Measurements from ENCODE around the gene ETS1.
A peak's percentile ranks its signal among the peaks of the same experiment; 100 is the strongest.

Gene ETS1

DNA sequence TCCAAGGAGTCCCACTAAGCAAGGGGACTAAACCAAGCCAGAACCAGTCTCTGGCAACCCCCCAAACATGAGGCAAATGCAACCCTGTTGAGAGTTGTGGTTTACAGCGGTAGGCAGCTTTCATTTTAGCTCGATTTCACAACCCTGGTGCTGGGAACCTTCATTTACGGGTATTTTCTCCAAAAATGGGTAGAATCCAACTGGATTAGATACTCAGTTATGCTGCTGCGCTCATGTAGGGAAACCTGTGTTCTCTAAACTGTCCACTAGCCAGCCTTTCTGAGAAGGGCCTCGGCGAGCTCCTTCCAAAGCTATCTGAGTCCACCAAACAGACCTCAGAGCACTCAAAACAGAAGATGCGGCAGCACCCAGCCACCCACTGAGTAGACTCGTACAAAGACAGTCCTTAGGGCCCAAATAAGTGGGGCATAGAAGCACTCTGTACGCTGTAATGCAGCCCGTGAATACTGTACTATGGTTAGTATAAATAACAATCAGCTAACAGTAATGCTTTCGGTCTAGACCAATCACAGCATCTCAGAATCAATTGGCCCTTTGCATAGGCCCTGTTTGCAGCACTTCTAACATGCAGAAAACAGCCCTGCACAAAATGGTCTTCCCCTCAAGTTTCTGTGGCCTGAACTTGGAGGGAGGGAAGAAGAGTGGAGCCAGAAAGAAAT, 104.7 kb downstream of the ETS1 start:
- intact Hi-C loops (cut with DNase I): no loop called here
- DNase-seq: peak in 2 of 42 donors; percentile 13 to 38

DNA sequence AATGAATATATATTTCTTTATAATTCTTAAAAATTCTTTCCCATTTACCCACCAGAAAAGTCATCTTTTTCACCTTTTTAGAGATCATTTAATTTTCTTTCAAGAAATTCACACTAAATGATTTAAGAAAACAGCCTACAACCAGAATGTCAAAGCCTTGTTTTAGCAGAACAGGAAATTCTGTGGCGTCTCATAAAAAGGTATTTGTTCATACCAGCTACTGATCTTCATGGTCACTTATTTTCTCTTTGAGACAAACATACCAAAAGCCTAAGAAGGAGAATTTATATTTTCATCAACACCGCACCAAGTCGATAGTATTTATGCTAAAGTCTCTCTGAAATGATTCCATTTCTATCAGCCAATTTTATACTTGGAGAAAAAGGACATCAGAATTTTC, 105.3 kb downstream of the ETS1 start:
- intact Hi-C loops (cut with DNase I): no loop called here
- no peak for DNase-seq

DNA sequence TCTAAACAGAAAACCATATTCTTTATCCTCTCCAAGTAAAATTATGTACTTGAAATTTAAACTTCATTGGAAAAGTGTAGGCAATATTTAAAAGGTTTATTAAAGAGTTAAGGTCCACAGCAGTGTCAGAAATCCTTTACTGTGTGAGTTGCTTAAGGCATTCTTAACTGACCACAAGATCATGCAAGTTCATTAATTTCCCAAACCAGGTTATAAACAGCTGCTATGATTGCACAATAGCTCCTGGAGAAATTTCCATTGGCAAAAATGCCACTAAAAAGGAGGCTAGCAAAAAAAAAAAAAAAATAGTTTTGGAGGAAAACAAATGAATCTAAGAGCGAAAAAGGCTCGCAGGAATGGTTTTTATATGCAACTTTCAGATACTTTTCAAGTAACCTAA, 106.2 kb downstream of the ETS1 start:
- DNase-seq: no peak
- intact Hi-C loops (cut with DNase I): no loop called here

- no peak for DNase-seq
- intact Hi-C loops (cut with DNase I): no loop called here
These were observed 106.7 kb downstream of the ETS1 start for GRCh38 chr11:128480665-128481064.

DNA sequence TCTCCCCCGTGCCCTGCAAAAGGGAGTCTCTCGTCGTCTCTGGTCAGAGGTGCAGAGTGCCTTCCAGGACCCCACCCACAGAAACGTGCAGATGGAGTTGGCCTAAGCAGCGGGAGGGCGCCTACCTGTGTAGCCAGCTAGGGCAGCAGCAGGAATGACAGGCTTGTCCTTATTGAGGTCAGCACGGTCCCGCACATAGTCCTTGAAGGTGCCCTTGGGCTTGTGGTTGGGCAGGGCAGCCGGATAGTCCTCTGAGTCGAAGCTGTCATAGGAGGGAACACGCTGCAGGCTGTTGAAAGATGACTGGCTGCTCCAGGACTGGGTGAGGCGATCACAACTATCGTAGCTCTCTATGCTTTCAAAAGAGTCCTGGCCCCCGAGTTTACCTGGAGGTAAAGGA, 107.3 kb downstream of the ETS1 start:
- DNase-seq: no peak
- intact Hi-C loops (cut with DNase I): no loop called here

DNA sequence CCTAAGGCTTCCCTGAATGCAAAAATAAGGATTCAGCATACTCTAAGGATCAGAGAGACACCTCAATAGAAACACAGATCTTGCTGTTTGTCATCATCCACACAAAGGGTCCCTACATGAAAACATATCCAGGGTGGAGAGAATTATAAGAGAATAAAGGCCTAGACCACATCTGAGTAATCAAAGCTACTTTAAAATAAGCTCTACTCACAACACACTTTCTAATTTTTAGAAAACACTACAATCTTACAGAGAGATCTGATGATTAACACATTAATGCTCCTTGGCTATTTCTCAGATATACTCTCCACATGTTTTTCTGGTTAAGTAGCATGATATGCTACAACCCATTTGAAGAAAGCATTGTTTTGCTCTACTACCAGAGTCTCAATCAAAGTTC, 108.2 kb downstream of the ETS1 start:
- intact Hi-C loops (cut with DNase I): no loop called here
- DNase-seq: no peak

DNA sequence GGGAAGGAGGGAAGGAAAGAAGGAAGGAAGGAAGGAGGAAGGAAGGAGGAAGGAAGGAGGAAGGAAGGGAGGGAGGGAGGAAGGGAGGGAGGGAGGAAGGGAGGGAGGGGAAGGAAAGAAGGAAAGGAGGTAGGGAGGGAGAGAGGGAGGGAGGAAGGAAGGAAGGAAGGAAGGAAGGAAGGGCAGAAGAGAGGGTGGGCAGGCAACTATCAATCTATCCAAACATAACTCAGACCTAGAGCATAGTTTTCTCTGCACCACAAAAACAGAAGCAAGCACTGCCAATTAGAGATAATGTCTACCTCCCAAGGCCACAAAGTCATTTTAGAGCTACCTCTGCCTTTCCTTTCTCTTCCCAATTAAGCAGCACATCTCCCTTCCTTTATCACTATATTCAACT, 109.1 kb downstream of the ETS1 start:
- DNase-seq: no peak
- intact Hi-C loops (cut with DNase I): no loop called here

DNA sequence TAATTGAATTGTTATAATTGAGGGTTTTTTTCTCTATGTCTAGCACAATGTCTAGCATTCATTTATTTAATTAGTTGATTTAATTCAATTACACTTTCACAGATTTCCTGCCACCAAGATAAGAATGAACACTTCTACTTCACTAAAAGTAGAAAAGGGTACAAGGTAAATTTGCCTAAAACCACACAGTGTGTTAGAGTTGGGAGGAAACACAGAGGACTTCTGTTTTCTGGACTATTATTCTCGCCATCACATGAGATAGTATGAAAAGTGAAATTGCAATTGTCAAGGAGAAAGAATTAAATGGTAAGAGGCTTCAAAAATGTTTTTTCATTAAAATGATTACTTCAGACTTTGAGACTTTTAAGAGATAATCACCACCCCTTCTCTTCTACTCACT, 109.5 kb downstream of the ETS1 start:
- intact Hi-C loops (cut with DNase I): no loop called here
- DNase-seq: no peak

GRCh38 chr11:128477278-128477677, 110.1 kb downstream of the ETS1 start:
- no peak for DNase-seq
- intact Hi-C loops (cut with DNase I): no loop called here

DNA sequence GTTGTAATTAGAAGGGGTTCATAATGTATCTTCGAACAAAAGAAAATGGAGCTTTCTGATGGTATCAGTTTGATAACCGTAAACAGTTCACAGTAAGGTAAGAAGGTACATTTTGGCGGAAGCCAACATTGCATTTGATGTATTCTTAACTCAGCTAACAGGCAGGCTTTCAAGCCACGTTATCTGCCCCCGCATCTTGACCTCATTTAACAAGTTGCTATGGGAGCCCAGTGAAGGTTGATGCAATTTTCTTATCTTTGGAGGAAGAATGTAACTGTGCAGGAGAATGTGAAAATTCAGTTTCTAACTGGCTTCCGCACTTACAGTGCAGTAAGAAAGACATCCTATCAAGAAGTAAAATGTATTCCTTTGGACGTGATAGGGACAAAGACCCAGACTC, 110.6 kb downstream of the ETS1 start:
- intact Hi-C loops (cut with DNase I): no loop called here
- peak in 12 of 42 donors; percentile 31 to 77 (median 48) for DNase-seq

DNA sequence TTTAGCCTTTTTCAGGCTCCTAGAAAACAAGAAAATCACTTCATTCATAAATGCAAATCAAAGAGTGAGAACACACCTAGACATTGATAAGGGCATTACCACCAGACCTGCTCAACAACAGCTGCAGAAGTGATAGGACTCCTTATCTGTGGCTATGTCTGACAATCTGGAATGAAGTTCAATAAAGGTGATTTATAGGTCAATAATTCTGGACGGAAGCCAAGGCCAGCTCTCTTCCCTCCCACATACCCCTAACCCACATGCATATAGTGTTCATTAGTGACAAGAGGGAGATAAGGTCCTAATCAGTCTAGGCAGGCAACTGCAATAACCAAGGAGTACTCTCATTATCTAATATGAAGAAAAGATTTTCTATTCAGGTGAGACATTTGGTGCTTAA, 111.3 kb downstream of the ETS1 start:
- intact Hi-C loops (cut with DNase I): no loop called here
- no peak for DNase-seq

DNA sequence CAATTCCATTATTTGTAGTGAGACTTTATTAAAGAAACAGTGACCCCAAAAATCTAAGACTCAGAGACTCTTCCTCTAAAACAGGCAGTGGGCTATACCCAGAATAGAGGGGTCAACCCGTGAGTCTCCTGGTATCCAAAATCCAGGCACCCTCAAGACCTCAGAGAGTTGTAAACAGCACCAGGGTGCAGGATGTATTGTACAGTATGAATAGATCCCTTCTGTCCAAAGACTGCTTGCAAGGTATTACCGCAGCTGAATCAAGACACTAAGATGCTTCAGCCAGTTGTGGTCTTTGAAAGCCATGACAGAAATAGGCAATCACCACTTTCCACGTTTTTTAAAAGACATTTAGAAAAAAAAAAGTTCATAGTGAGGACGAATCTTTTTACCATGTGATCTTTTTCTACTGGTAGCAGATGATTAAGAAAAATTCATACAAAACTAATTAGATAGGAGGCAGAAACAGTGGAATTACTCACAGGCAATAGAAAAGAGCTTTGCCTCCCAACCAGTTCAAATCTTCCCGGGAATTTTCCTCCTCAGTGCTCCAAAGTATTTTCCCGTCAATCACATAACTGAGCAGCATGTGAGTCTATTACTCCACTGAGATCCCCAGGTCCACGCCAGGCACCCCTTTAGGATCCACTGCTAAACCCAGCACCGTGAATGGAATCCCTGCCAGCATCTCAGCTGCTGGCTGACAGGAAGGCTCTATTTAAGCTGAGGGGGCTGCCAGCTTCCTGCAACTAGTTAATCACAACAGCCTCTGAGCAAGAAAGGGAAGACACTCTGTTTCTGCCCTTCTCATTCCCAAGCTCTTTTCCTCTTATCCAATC, 113.1 kb downstream of the ETS1 start:
- DNase-seq: no peak
- intact Hi-C loops (cut with DNase I): no loop called here

DNA sequence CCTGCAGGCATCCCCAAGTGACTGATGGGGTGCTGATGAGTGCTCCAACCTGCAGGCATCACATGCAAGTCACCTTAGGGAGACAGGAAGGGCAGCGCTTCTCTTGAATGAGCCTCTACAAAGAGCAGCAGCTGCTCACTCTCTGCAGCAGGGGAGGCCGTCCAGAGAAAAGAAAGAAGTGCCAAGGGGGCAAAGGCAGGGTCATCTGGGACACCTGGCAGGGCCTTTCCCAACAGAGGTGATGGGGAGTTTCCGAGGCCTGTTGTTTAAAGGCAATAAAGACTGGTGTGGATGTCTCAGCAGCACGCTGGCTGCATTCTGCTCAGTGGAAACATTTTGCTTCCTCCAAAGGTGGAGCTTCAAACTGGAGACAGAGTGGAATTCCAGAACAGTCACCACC, 113.7 kb downstream of the ETS1 start:
- no peak for DNase-seq
- intact Hi-C loops (cut with DNase I): no loop called here

DNA sequence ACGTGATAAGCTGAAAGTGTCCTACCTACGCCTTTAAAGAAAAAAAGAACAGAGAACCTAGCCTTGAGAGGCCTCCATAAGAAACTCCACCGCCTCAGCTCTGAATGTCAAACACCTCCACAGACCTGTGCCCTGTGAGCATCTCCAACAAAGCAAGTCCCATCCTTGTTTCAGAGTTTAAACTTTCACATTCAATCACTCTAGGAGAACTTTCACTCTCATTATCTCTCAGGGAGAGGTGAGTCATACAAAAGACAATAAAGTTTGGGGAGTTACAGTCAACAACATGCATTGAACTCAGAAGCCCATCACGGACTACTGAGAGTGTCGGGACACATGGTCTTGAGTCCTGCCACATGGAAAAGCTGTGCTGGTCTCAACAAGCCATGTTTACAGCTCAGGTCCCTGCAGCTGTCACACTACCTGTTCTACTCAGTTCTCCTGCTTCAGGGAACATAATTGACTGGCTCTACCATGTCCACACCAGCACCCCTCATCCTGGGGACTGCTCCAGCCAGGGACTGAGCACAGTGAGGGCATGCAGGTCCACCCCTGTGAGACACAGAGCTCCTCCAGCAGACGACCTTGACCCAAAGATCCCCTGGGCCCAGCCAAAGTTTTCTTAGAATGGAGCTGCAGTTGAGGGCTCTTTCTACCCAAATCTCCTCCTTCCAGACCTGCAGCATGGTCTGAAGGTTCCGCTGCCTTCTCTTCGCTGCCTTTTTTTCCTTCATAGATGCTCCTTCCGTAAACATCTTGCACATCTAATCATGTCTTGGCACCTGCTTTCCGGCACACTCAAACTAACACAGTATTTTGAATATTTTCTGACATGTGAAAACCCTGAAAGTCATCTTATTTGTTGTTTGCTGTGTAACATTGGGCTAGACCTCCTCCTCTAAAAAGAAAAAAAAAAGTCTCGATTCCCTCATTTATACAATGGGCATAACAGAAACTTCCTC, 114.9 kb downstream of the ETS1 start:
- intact Hi-C loops (cut with DNase I): no loop called here
- no peak for DNase-seq

DNA sequence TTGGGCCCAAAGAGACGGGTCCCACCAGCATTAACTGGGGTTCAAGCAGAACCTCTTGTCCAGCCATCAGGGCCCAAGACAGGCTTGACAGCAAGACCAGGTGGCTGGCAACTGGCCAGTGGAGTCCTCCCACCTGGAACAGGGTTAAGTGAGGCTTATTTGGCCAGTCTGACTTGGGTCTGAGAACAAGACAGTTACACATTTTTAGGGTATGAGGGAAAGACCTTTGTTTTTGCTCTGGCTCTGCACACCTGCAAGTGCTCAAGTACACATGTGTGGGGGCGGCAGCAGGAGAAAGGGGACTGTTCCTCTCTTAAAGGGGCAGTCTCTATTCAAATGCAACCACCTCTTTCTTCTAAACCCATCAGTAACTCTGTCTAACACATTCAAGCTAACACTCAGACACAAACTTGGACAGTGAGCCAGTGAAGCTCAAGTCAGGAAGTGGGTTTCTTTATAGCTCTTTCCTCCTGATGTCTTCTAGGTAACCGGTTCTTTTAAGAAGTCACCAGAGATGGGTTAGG, 116.2 kb downstream of the ETS1 start:
- DNase-seq: no peak
- intact Hi-C loops (cut with DNase I): no loop called here

DNA sequence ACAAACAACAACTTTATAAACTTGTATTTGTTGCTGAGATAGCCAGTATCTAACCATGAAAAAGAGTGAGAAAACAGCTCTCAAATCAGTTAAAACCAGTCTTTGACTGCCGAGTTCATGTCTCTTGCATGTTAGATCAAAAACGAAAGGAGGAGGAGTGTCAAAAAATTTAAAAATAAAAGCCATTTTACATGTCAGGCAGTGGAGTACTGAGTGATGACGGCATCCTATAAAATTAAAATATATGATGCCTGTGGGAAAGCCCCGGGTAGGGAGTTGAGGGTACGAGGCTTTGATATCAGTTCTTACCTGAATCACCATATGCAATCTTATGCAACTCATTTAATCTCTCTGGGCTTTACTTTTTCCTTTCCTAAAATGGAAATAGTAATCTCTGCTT, 117.3 kb downstream of the ETS1 start:
- DNase-seq: no peak
- intact Hi-C loops (cut with DNase I): no loop called here

DNA sequence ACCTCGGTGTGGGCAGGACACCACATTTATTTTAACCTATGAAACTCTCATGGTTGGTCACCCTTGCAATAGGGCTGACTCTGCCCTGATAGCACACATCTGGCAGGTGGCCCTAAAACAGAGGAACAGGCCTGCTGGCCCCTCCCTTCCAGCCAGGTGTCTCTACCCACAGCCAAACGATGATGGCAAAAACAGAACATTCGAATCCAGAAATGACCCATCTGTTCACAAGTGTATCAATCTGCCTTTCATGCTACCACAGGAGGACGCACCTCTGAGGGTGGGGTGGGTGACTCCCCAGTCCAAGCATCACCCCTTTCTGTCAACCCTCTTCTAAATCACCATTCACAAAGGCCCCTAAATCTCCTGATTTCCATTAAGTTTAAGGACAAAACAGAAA, 118.1 kb downstream of the ETS1 start:
- intact Hi-C loops (cut with DNase I): no loop called here
- no peak for DNase-seq

DNA sequence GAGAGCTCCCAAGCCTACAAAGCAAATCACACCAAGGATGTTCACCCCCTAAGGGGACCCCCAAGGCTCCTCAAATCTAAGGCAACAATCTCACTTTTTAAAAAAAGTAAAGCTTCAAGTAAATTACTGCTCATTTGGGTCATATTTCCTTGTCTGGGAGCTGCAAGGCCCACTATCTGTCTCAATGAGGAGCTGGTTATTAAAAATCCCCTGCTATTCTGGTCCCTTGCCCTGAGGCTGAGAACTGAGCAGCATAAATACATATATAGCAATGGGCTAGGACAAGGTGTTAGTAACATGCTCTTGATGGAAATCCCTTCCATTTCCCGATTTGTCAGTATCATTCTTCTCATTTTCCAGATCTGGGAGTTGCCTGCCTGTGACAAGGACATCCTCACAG, 119.2 kb downstream of the ETS1 start:
- intact Hi-C loops (cut with DNase I): no loop called here
- no peak for DNase-seq

DNA sequence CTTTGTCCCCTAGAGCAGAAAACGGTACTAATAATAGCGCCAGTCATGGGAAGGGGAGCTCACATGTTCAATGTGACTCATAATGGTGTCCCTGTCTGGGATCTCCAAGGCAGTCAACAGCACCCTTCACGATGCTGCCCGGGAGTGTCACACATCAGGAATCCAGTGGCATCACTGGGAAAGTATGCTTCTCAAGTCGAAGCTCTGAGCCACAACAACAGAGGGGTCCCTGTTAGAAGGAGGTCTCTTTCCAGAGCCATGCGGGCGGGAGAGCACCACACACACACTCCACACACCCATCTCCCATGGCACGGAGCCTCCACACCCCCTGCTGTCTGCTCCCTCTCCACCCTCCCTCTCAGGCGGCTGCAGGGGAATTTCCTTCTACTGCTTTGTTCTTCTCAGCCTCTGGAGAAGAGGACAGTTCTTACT, 119.7 kb downstream of the ETS1 start:
- intact Hi-C loops (cut with DNase I): no loop called here
- peak in 32 of 42 donors; percentile 13 to 81 (median 39) for DNase-seq

- DNase-seq: no peak
- intact Hi-C loops (cut with DNase I): no loop called here
These were observed 120.3 kb downstream of the ETS1 start for GRCh38 chr11:128467041-128467440.
